ENCODE data around the gene MEA1.
A peak's percentile ranks its signal among the peaks of the same experiment; 100 is the strongest.
"Not testable (repeated sequence)": the region's sequence is repeated elsewhere in the genome, so short reads cannot be mapped to it uniquely, and the experiment has no call there.

Gene MEA1

DNA sequence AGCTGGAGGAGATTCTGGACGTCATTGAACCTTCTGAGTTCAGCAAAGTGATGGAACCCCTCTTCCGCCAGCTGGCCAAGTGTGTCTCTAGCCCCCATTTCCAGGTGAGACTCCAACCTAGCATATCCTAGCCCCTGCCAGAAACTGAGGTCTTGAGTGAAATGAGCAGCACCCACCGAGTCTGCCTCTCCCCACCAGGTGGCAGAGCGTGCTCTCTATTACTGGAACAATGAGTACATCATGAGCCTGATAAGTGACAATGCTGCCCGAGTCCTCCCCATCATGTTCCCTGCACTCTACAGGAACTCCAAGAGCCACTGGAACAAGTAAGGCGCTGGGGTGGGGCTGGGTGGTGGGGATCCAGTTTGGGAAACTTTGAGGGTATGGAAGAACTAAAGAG is 4.6 kb downstream of the MEA1 start:
- DNase-seq (ENCODE audit: low spot score): no peak

GRCh38 chr6:43007126-43007525 is 6.6 kb downstream of the MEA1 start:
- no peak for DNase-seq (ENCODE audit: low spot score)

- no peak for DNase-seq (ENCODE audit: low spot score)
Measured at GRCh38 chr6:43006251-43006650, 7.5 kb downstream of the MEA1 start.

- no peak for DNase-seq (ENCODE audit: low spot score)
Measured at GRCh38 chr6:43005844-43006243, 7.9 kb downstream of the MEA1 start.

DNA sequence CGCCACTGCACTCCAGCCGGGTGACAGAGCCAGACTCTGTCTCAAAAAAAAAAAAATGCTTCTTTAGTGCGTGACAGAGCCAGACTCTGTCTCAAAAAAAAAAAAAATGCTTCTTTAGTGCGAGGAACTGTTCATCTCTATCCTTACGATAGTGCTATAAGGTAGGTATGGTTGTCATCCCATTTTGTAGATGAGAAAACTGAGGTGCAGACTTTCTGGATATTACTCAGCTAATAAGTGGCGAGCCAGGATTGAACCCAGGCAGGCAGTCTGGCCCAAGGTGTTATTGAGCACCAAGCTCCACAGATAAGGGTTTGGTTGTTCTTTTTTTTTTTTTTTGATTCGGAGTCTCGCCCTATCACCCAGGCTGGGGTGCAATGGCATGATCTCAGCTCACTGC is 11.9 kb downstream of the MEA1 start:
- no peak for DNase-seq (ENCODE audit: low spot score)

DNA sequence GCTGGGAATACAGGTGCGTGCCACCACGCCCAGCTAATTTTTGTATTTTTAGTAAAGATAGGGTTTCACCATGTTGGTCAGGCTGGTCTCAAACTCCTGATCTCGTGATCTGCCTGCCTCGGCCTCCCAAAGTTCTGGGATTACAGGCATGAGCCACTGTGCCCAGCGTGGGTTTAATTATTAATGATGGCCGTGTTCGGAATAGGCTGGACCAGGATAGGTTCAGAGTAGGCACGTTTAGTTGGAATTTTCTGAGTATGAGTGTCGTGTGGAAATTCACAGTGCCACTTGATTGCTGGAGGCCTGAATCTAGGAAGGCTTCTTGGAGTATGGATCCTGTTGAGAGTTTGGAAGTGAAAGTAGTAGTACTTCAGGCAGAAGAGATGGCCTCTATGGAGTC is 15.5 kb downstream of the MEA1 start:
- not testable (repeated sequence) for DNase-seq (ENCODE audit: low spot score)

- DNase-seq (ENCODE audit: low spot score): no peak
Measured at GRCh38 chr6:42996513-42996912, 17.2 kb downstream of the MEA1 start.

DNA sequence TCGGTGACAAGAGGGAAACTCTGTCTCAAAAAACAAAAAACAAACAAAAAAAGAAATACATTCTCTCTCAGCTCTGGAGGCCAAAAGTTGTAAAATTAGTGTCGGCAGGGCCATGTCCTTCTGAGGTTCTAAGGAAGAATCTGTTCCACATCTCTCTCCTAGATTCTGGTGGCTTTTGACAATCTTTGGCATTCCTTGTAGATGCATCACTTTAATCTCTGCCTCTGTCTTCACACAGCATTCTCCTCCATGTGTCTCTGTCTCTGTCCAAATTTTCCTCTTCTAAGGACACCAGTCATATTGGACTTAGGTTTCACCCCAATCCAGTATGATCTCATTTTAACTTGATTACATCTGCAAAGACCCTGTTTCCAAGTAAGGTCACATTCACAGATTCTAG is 20.3 kb downstream of the MEA1 start:
- no peak for DNase-seq (ENCODE audit: low spot score)

DNA sequence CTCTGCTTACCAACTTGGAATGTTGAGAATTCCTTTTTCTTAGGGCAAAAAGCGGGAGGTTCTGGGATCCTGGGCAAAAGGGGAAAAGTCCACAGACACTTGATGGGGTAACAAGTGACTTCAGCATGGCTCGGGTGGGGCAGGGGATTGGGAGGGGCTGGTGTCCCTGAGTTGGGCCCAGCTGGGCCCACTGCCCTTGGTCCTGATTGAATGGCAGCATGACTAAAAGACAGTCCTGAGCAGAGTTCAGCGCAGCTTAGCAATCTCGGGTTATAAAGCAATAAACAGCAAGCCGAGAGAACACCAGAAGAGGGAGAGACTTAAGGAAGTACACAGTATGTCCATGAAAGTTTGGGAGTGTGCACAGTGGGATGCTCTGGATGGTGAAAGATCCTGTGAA is 23.8 kb downstream of the MEA1 start:
- DNase-seq (ENCODE audit: low spot score): no peak

GRCh38 chr6:42988486-42989020 is 25.2 kb downstream of the MEA1 start:
- DNase-seq (ENCODE audit: low spot score): no peak

DNA sequence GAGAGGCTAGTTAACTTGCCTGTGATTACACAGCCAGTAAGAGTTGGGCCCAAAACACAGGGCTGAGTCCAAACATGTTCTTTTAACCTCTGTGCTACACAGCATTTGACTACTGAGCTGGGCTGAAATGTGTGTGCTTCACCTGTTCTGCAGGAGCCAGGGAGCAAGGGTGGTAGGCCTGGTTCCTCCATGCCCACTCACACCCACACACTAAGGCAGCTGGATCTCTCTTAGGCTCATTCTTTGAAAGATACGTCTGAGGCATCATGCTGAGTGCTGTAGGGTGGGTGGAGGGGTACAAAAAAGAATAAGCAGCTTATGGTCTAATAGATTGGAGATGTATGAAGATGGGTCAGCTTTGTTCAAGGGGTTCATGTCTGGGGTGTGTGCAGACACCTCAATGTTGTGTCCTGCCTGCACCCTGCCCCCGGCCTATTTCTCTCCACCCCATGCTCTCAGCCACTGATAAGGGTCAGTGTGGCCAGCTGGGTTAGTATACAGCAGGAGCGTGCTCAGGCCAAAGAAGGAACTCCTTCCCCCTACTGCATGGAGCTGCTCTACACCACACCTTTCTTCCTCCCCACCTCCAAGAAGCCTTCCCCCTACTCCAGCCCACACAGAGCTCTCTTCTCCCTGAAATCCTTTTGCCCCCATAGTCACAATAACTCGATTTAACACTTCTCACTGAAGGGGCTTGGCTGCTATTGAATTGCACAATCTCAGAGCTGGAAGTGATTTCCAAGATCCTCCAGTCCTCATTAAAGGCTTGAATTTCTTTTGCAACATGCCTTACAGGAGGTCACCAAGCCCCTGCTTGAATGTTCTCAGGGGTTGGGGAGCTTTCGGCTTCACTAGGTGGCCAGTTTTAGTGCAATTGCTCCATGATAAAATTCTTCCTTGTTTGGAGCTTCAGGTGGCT is 26.0 kb downstream of the MEA1 start:
- no peak for DNase-seq (ENCODE audit: low spot score)

DNA sequence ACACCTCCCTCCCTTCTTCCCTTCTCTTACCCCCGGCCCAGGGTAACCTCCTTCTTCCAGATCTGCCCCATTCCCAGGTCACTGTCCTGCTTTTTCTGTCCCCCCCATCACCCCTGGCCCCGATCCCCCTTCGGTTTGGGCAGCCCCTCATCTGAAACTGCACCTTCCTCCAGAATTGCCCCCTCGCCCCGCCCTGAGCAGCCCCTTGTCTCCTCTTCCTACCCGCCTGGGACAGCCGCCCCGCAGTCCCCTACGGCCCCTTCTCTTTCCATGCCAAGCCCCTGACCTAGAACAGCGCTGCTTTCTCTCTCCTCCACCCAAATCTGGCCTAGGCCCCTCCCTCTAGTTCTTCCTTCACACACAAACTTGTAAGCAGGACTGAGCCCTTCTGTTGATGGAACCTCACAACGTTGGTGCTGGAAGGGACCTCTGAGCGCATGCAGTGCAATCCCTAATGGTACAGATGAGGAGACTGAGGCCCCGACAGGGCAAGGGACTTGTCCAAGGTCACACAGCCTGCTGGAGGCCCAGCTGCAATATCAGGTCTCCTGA is 28.7 kb downstream of the MEA1 start:
- DNase-seq (ENCODE audit: low spot score): no peak

DNA sequence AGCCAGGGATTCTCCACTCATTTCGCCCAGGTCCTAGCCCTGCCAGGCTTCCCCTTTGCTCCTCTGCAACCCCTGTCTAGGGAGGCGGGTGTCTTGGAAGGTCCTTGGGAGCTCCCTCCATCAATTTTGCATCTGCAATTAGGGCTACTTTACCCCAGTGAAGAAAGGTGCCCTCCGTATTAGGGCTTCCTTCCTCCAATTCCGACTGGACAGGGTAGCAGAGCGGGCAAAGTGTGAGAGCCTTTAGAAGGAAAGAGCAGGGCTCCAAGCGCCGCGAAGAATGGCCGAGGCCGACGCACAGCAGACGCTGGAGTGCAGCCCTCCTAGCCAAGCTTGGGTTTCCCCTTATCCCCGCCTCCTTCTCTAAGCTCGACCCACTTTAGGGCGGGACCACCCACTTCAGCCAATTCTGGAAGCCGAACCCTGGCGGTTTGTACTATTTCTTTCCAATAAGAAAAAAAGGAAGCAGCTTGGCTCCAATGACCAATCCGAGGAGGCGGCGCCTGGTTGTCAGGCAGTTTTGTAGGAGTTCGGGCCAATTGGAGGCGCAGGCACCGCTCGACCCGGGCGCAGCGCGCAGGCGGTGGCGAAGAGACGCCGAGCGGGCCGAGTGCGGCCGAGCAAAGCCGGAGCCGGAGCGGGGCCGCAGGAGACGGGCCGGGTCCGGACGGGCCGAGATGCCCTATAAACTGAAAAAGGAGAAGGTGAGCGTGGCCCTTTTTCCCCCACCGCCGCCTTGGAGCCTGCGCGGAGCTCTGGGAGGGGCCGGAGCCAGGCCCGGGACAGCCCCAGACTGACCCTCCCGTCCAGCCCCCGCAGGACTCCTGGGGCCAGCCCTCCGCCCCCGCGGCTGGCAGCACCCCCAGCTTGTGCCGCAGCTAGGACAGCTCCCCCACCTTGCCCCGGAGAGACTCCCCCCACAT is 29.5 kb downstream of the MEA1 start, which contains the start of gene PPP2R5D:
Gene PPP2R5D, plus strand, starts transcription at position 570 of the 923 bp plus-strand sequence. Its CDS starts 108 bp downstream, at position 678.
- peak; percentile 96 for DNase-seq (ENCODE audit: low spot score)

DNA sequence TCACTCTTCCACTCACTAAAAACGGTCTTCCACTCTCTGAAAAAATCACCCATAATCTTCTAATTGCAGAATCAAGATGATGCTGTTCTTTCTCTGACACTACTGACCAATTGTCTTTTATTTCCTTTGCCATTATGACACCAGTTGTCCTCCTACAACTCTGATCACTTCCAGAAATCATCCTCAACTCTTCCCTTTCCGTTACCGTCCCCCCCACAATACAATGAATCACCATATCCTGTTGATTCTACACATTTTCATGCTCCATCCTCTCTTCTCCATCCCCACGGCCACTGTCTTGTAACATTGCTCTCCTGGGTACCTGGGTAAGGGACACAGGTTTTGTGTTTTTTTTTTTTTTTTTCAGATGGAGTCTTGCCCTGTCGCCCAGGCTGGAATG is 31.9 kb downstream of the MEA1 start:
- DNase-seq (ENCODE audit: low spot score): no peak

- no peak for DNase-seq (ENCODE audit: low spot score)
Measured at GRCh38 chr6:42979523-42980177, 34.1 kb downstream of the MEA1 start.

GRCh38 chr6:42978839-42979522 is 34.8 kb downstream of the MEA1 start, which contains the start of gene PEX6:
PEX6 (minus strand) TSS chr6:42979181; CDS start chr6:42979150, 31 bp downstream.
- DNase-seq (ENCODE audit: low spot score): peak; percentile 91

DNA sequence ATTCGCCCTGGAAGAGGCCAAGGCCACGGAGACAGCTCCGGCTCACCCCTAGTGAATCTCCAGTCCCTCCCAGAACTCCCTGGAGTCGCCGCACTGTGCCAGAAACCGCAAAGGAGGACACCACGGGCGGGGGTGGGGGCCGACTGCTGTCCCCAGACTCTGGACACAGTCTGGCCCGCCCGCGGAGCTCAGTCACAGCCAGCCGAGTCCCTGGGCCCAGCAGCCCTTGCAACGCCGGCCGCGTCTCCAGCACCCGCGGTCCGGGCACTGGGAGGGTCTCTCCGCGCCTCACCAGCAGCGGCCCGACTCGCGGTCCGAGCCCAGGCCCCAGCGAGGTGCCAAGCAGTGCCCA is 35.3 kb downstream of the MEA1 start:
- no peak for DNase-seq (ENCODE audit: low spot score)

GRCh38 chr6:42974919-42975505 is 38.7 kb downstream of the MEA1 start:
- DNase-seq (ENCODE audit: low spot score): no peak

GRCh38 chr6:42973926-42974325 is 39.8 kb downstream of the MEA1 start:
- no peak for DNase-seq (ENCODE audit: low spot score)

DNA sequence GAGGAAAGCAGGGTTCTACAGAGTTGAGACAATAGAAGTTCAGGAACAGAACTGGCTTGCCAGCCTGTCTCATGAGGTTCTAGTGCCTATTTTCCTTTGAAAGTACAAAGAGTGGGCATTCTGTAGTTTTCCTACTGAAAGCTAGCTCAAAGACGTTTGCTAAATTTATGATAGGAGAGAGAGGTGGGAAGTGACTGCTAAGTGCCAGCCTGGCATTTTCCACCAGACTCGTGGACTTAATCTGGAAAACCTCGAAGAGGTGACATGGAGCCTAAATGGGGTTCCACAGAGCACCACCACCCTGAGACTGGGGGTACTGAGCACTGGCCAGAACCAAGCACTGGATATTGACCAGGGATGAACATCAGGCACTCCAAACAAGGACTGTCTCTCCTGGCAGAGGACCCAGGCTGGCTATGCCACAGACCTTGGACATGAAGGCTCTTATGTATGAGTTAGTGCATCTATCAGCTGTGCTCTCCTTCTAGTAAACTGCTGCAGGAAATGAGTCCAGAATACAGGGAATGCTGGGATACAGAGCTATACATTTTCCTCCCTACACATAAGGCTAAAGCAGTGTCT is 41.9 kb downstream of the MEA1 start:
- no peak for DNase-seq (ENCODE audit: low spot score)
